NCI-H82 treated with DMSO at 0.1 percent for 48 hours (cell line): ENCODE data around the gene LDLR.
"Not testable (repeated sequence)": the region's sequence is repeated elsewhere in the genome, so short reads cannot be mapped to it uniquely, and the experiment has no call there.

Experiments
- DNase-seq: peaks from one replicate; lab custom pipeline; 2025; ENCODE audit not compliant: unreplicated experiment; lab: John Stamatoyannopoulos, UW

LDLR gene

DNA sequence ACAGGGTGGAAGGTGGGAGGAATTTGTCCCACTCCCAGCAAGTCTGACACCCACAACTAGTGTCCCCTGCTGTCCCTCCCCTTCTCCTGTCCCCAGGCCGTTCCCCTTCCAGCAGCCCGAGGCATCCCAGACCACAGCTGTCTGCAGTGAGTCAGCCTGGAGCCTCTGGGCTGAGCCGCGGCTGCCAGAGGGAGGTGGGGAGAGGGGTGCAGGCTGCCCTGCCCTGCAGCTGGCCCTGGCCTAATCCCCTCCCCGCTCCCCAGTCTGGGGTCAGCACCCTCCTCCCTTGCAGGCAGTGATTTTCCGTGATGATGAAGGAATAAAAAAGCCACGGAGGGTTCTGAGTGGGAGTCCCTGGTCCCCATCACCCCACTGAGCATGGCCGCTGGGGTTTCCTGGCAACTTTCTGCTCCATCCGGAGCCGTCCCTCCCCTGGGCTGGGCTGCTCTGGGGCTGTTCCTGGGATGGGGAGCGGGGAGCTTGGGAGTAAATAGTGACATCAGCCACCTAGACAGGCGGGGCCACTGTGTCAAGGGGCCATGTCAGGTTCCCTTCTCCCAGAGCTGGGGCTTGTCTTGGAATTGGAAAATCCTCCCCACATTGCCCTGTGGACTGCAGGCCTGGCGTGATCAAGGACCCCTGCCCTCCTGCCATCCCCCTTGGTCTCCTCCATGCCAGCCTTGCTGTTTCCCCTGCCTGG lies 49.5 kb downstream of the LDLR start:
- DNase-seq, result peak; percentile 2

DNA sequence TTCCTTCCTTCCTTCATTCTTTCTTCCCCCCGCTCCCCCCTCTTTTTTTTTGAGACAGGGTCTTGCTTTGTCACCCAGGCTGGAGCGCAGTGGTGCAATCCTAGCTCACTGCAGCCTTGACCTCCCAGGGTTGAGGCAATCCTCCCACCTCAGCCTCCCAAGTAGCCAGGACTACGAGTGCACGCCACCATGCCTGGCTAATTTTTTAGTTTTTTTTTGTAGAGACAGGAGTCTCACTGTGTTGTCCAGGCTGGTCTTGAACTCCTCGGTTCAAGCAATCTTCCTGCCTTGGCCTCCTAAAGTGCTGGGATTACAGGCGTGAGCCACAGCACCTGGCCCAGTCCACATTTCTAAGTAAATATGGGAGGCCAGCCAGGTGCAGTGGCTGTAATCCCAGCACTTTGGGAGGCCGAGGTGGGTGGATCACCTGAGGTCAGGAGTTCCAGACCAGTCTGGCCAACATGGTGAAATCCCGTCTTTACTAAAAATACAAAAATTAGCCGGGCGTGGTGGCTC lies 50.8 kb downstream of the LDLR start:
- DNase-seq, result not testable (repeated sequence)

DNA sequence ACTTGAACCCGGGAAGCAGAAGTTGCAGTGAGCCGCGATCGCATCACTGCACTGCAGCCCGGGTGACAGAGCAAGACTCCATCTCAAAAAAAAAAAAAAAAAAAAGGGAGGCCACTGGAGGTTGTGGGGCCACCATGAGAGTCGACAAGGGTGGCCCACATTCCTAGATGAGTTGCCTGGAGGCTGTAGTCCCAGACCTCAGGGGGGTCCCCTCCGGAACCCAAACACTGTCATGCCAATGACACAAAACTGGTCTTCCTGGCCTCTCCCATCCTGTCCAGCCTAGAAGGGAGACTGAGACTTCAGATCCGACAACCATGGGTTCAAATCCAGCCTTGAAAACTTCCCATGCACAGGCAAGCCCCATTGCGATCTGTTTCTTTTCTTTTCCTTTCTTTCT lies 51.6 kb downstream of the LDLR start:
- no peak for DNase-seq

DNA sequence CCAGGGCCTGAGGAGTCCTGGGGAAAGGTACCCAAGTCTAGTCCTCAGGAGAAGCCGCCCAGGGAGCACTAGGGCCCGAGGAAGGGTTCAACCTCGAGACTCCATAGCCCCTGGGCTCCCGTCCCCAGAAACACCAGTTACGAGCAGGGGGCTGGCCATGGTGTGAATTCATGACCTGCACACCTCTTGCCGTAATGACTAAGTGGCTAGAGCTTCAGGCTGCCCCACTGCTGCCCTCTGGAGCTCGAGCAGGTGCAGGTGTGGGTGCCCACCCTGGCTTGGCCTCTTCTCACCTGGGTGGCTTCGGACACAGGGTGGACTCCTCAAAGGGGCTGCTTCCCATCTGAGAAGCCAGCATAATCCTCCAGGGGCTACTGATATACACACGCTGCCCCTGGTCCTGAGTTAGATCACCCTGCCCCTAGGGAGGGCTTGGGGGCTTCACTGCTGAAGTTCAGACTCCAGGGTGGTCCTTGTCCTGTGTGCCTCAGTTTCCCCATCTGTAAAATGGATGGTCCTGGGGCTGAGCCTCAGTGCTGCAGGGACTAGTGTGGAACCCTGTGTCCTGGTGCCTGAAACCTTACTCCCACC lies 52.8 kb downstream of the LDLR start:
- DNase-seq, result no peak

DNA sequence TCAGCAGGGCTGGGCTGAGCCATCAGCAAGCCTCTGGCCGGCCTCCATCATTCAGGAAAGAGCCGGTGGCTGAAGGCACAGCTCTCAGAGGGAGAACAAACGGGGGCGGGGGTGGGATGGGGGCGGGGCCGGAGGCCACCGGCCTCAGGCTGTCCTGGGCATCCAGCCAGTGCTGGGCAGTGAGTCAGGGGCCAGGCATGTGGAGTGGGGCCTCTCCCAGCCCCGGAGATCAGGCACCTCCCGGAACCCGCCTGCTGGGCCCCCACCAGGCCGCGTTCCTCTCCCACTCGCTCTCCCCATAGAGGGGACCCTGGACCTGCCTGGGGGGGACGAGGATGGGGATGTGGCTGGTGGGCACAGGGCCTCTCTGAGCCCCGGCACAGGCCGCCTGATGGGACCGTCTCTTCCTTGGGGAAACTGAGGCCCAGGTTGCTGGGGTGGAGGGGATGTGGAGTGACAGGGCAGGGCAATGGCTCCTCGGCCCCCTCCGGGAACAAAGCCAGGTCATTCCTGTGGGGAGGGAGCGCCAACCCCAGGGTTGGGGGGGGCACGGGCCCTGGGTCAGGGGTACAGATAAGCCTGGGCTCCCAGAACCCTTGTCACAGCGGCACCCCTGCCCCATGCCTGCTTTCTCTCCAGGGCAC lies 53.4 kb downstream of the LDLR start:
- DNase-seq, result no peak

DNA sequence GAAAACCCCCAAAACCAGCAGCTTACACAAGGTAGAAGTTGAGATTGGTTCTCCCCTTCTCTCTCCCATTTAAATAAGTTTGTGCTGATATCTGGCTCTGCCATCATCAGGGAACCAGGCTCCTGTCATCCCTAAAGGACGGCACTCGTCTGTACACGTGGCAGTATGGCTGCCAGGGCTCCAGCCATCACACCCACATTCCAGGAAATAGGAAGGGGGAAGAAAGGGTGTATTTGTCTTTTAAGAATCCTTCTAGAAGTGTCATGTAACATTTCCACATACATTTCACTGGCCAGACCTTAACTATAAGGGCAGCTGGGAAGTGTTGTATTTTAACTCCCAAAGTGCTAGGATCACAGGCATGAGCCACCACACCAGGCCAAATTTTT lies 56.3 kb downstream of the LDLR start:
- no peak for DNase-seq

DNA sequence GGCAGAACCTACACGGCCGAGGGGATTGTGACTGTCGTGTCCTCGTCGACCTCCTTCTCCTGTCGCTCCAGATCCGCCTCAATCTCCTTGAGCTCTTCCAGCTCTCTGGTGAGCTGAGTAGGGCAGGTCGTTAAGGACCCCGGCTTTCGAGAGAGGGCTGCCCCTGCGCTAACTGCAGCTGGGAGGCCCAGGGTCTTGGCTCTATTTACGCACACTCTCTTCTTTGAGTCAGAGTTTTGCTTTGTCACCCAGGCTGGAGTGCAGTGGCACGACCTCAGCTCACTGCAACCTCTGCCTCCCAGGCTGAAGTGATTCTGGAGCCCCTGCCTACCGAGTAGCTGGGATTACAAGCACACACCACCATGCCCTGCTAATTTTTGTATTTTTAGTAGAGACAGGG lies 58.7 kb downstream of the LDLR start:
- DNase-seq, result no peak

DNA sequence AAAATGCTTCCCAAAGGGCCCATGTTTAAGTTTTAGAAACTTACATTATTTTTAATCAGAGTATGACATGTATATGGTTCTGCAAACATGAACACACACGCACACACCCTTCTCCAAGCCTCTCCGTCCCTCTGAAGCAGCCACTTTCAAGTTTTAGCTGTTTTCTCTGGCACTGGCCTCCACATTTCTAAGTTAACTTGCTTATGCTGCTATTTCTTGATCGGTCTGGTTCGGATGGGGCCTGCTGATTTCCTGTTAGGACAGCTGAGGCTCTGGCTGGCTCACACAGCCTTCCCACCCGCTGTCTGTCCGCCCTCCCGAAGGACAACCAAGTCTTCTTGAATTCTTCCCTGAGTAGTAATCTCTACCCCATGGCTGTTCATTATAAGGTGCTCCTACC lies 61.9 kb downstream of the LDLR start:
- no peak for DNase-seq

DNA sequence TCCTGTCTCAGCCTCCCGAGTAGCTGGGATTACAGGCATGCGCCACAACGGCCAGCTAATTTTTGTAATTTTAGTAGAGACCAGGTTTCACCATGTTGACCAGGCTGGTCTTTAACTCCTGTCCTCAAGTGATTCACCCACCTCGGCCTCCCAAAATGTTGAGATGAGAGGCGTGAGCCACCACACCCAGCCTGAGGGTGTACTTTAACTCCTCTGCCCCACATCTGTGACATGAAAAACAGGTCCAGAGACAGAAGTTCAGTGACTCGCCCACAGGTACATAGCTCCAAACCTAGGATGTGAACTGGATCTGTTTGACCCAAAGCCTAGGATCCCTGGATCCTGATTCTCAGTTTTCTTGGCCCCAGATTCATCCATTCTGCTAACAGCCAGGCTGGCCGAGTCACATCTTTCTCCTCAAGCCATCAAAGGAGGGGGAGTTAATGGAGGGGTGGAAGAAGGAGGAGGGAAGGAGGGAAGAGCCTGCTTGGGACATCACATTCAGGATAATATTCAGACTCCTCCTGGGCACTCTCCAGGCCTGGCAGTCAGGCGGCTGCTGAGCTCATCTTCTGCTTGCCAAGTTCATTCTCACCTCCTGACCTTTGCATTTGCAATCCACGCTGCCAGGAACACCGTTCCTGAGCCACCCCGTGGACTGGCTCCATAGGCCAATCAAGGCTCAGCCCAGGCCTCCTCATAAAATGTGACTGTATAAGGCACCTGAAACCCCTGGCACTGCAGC lies 63.2 kb downstream of the LDLR start:
- DNase-seq, result no peak

DNA sequence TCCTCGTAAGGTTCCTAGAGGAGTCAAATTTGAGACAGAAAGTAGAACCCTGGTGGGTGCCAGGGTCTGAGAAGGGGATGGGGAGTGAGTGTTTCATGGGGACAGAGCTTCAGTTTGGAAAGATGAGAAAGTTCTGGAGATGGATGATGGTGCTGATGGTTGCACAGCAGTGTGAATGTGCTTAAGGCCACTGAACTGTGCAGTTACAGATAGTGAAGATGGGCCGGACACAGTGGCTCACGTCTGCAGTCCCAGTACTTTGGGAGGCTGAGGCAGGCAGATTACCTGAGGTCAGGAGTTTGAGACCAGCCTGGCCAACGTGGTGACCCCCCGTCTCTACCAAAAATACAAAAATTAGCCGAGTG lies 65.4 kb downstream of the LDLR start:
- no peak for DNase-seq

DNA sequence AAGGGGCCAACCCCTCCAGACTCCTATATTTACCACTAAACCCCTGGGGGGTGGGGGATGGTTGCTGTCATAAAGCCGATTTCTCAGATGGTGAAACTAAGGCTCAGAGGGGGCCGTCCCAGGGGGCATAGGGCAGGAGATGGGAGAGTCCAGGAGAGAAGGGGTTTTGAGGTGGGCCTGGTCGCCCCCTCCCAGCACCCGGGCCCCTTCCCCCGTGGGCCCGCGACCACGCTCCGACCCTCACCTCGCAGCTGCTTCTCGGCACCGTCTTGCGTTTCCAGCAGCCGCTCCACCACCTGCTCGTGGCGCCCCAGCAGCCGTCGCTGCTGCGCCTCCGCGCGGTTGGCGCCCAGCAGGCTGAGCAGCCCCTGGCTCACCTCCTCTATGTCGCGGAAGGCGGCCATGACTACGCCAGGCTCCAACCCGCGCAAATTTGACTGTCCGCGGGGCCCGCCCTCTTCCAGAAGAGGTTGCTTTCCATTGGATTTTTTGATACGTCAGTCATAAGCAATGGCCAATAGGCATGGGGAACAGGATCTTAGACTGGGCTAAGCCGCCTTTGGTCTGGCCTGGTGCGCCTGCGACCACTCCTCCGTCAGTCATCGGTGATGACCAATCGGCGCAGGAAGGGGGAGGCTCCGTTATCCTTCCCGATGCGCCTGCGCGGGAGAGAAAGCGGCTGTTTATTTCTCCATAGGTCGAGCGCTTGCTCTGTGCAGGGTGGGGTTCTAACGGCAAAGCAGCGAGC lies 66.3 kb downstream of the LDLR start, which contains the start of gene SPC24:
Gene SPC24 (minus strand): TSS at position 410 of the 748 bp plus-strand sequence. CDS start 6 bp downstream, at position 404.
- peak; percentile 90 for DNase-seq

DNA sequence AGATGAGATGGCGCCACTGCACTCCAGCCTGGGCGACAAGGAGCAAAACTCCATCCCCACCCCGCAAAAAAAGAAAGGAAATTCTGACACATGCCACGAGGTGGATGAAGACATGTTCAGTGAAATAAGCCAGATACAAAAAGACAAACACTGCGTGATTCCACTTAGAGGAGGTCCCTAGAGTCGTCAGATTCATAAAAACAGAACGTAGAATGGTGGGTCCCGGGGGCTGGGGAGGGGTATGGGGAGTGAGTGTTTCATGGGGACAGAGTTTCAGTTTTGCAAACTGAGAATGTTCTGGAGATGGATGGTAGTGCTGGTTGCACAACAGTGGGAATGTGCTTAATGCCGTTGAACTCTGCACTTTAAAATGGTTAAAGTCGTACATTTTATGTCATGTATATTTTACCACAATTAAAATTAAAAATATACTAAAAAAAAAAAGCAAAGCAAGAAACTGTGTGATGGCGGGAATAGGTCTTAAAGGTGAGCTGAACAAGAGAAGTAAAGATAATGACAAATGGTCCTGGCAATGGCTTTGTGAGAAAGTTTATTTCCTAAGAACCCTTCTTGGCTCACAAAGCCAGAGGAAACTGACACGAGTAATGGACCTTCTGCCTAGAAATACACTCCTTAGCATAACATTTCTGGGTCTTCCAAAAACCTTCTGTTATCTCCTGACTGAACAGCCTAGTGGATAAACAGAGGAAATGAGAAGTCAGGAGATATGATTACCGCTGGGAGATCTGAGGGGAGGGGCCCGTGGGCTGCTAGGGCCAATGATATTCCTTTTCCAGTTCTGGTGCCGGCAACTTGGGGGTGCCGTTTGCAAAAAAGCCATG lies 70.6 kb downstream of the LDLR start:
- DNase-seq, result no peak

DNA sequence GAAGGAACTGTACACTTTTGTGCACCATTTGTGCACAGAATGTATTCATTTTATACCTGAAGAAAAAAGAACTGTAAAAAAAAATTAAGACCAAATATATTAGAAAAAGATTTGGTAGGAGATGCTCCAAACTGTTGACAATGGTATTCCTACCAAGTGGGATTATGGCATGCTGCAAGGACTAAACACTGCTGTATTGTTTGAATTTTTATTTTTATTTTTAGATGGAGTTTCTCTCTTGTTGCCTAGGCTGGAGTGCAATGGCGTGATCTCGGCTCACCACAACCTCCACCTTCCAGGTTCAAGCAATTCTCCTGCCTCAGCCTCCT lies 71.1 kb downstream of the LDLR start:
- DNase-seq, result not testable (repeated sequence)

DNA sequence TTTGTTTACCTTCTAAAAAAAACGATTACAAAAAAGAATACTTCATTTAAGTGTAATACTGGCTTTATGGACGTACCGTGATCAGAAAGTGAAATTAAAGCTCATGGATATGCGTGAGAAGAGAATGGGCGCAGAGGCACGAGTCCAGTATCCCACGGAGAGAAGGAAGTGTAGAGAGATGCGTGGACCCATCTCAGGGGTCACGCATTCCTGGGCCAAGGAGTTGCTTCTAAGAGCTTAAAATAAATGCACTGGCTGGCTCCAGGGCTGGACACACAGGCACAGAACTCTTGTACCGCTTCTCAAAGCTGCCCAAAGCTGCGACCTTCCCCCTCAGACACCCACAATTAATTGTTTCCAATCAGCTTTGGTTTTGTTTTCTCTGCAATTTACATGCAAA lies 75.0 kb downstream of the LDLR start:
- no peak for DNase-seq

DNA sequence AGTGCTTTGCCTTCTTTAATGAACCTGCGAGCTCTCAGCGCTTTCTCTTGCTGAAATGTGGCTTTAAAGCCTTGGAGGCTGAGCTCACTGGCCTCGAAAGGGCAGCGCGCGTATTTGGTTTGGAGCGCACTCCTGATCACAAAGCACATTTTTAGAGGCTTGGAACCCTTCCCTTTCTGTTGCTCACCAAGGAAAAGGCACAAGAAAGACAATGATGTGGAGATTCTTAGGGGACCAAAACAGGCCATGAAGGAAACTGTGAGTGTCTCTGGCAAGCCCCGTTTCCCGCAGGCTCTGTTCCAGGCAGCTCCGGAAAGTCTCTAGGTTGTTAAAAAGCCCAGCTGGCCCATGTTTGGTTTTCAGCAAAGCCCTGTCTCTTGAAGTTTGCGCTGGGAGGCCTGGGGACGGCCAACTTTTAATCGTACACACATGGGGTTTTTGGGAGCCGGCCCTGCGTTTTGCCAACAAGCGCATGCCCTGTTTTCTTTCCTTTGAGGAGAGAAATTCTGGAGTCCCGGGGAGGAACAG lies 75.7 kb downstream of the LDLR start:
- no peak for DNase-seq

DNA sequence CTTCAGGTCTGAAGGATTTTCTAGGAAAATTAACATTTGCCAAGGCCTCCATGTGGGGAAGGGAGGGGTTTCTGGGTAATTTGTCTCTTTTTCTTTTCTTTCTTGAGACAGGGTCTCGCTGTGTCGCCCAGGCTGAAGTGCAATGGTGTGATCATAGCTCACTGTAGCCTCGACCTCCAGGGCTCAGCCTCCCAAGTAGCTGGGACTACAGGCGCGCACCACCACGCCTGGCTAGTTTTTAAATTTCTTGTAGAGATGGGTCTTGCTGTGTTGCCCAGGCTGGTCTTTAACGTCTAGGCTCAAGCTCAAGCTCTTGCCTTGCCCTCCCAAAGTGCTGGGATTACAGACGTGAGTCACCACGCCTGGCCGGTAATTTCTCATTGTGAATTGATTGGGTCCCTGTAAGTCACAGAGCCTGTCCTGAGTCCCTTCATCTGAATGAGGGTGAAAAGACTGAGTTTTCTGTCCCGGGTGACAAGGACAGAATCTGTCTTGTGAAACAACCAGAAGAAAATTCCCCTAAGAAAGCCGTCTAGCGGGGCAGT lies 76.3 kb downstream of the LDLR start:
- DNase-seq, result no peak

DNA sequence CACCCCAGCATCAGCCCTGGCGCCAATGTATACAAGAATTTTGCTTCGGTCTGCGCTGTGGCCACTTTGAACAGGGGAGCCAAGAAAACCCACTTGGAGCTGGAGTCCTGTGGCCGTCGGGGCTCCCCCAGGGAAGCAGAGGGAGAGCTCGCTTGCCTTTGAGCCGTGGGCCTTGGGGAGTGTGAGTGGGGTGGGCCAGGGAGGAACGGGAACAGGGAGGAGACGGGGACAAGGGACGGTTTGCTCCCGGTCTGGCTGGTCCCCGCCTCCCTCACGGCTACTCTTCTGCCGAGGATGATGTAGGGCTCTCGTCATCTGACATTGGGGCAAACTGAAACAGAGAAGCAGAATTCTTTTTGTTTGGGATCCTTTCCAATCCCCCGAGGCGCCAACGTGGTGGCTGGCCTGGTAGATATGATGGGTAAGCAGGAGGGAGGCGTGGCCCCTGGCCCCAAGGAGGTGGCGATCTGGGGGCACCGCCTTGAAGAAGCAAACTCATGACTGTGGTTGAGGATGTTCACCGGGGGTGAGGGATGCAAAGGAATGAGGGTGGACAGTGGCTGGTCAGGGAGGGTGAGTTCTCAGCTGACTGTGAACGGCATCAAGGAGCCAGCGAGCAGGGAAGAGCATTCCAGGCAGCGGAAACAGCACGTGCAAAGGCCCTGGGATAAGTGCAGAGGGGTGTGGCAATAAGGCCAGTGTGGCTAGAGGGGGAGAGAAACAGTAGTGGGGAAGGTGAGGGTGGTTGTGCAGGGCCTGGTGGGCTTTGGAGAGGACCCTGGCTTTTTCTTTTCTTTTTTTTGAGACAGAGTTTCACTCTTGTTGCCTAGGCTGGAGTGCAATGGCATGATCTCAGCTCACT lies 77.2 kb downstream of the LDLR start:
- DNase-seq, result no peak

DNA sequence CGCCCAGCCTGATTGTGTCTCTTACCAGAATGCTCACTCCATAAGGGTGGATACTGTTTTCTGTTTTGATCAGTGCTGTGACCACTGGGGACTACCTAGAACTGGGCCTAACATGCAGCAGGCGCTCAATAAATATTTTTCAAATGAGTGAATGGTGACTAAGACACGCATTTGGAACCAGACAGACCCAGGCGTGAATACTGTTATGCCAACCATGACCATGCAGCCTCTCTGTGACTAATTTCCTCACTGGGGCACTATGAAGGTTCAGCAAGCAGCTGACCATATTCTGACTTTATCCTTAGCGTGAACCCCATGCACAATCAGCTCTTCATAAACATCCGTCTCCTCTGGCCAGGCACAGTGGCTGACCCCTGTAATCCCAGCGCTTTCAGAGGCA lies 79.3 kb downstream of the LDLR start:
- DNase-seq, result no peak
